Measurements from ENCODE around the gene IL36RN.

GRCh38 chr2:113091231-113091896, 32.4 kb downstream of the IL36RN start:
- no peak for TF ChIP-seq CTCF (conservative IDR thresholded peaks at IDR 0.05)
- TF ChIP-seq EZH2 (IDR thresholded peaks at IDR 0.05; ENCODE audit: low read depth) = no peak
